ENCODE measurements around the gene TMEM109.

TMEM109 gene

DNA sequence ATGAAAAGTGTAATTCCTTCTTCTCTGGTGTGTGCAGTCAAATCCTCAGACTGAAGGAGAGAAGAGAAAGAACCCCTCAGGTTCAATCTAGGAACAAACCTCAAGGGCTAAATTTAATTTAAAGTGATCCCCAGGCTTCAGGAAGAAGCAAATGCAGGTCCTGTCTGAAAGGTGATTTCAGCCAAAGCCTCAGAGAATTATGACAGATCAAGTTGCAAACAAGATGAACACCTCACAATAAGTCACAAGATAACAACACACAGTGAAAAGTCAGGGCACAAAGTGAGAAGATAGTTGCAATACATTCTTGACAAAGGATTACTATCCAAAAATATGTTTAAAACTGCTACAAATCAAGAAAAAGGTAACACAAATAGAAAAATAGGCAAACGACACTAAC lies 34.9 kb upstream of the TMEM109 start:
- Histone ChIP-seq H3K9ac (ENCODE audit: low read depth in 1 of 2, low read length in 2 of 2) (no peak overlapping the region), H3K4me1 (ENCODE audit: control insufficient read depth in 1 of 2, insufficient read depth in 2 of 2, low read length in 2 of 2) (peaks cover 0 to 8% of the 10 kb centered on the region in 2 donors), H3K27me3 (ENCODE audit: control insufficient read depth in 1 of 2, insufficient read depth in 2 of 2, low read length in 2 of 2) (no peaks in the 10 kb centered on the region), H3K9me3 (ENCODE audit: control insufficient read depth in 1 of 2, low read length in 2 of 2) (no peaks in the 10 kb centered on the region), H3K4me3 (ENCODE audit: low read depth in 1 of 2, low read length in 2 of 2) (no peak overlapping the region), H3K36me3 (ENCODE audit: control insufficient read depth in 1 of 2, insufficient read depth in 2 of 2, low read length in 2 of 2) (peaks cover 0 to 2% of the 10 kb centered on the region in 2 donors), H3K27ac (ENCODE audit: low read depth, low read length) (no peak overlapping the region)

- Histone ChIP-seq H3K4me1 (ENCODE audit: control insufficient read depth in 1 of 2, insufficient read depth in 2 of 2, low read length in 2 of 2) (peaks cover 0 to 8% of the 10 kb centered on the region in 2 donors), H3K9ac (ENCODE audit: low read depth in 1 of 2, low read length in 2 of 2) (no peak overlapping the region), H3K9me3 (ENCODE audit: control insufficient read depth in 1 of 2, low read length in 2 of 2) (no peaks in the 10 kb centered on the region), H3K4me3 (ENCODE audit: low read depth in 1 of 2, low read length in 2 of 2) (no peak overlapping the region), H3K27me3 (ENCODE audit: control insufficient read depth in 1 of 2, insufficient read depth in 2 of 2, low read length in 2 of 2) (no peaks in the 10 kb centered on the region), H3K27ac (ENCODE audit: low read depth, low read length) (no peak overlapping the region), H3K36me3 (ENCODE audit: control insufficient read depth in 1 of 2, insufficient read depth in 2 of 2, low read length in 2 of 2) (no peaks in the 10 kb centered on the region)
Observed at GRCh38 chr11:60879971-60880588, 33.9 kb upstream of the TMEM109 start.

DNA sequence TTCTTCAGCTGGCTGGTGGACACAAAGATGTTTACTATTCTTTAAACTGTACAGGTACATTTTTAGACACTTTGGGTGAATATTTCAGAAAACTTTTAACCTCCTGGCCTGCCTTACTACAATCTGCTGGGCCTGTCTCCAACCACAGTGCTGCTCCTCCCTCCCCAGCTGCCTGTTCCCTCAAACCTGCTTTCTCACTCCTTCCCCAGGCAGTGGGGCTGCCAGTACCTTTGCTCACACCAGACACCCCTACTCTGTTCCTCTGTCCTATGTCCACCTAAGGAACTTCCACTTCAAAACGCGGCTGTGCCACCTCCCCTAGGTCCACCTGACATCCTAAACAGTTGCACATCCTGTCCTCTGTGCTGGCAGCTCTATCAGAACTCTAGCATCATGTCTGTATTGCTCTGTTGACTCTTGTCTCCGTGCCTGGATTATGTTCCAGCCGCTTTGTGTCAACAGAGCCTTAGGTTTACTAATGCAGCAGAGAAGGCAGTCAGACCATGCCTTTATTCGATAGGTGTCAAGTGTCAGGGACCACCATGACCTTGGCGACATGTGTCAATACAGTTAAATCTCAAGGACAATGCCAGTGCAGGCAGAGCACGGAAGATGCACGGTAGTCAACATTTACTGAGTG lies 33.2 kb upstream of the TMEM109 start:
- no peak overlapping the region for H3K9ac ChIP-seq (ENCODE audit: low read depth in 1 of 2, low read length in 2 of 2)
- no peaks in the 10 kb centered on the region for H3K9me3 ChIP-seq (ENCODE audit: control insufficient read depth in 1 of 2, low read length in 2 of 2)
- H3K27ac ChIP-seq (ENCODE audit: low read depth, low read length) = no peak overlapping the region

DNA sequence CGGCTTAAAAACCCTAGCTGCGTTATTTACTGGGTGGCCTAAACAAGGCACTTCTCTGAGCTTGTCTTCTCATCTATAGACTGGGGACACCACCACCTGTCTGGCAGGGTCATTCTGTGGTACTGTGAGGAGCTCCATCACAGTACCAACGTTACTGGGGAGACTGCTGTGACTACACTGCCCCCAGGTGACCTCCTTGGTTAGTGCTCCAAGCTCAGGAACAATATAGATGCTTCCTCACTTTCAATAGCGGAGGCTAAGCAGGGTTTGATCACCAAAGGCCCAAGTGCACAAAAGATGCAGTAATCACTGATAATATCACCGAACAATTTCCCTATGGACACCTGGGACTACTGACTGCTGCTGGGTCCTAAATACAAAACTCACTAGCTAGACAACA lies 26.4 kb upstream of the TMEM109 start:
- Histone ChIP-seq H3K27ac (ENCODE audit: low read depth, low read length) (no peak overlapping the region), H3K9ac (ENCODE audit: low read depth in 1 of 2, low read length in 2 of 2) (no peak overlapping the region)

More for the DNA sequence above, 33.2 kb upstream of the TMEM109 start:
- no peaks in the 10 kb centered on the region for H3K27me3 ChIP-seq (ENCODE audit: control insufficient read depth in 1 of 2, insufficient read depth in 2 of 2, low read length in 2 of 2)
- no peaks in the 10 kb centered on the region for H3K36me3 ChIP-seq (ENCODE audit: control insufficient read depth in 1 of 2, insufficient read depth in 2 of 2, low read length in 2 of 2)
- H3K4me3 ChIP-seq (ENCODE audit: low read depth in 1 of 2, low read length in 2 of 2) = no peak overlapping the region
- peaks cover 0 to 8% of the 10 kb centered on the region in 2 donors for H3K4me1 ChIP-seq (ENCODE audit: control insufficient read depth in 1 of 2, insufficient read depth in 2 of 2, low read length in 2 of 2)

DNA sequence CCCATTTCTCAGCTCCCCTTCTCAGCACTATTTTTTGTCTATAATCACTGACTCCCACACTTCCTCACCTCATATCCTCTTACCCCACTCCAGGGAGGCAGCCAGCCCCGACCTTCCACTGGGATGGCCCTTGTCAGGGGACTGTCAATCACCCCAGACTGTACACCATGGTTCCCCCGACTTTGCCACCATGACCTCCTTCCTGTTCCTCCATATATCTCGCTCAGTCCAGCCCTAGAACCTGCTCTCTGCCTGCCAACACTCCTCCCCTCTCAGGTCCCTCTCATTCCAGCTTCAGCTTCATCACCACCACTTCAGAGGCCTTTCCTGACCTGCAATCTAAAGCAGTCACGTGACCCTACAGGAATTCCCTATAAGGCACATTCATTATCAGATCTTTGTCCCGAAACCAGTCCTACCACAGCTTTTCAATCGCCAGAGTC lies 24.1 kb upstream of the TMEM109 start:
- no peak overlapping the region for H3K4me3 ChIP-seq (ENCODE audit: low read depth in 1 of 2, low read length in 2 of 2)
- H3K4me1 ChIP-seq (ENCODE audit: control insufficient read depth in 1 of 2, insufficient read depth in 2 of 2, low read length in 2 of 2) = no peaks in the 10 kb centered on the region
- peaks cover 0 to 39% of the 10 kb centered on the region in 2 donors for H3K36me3 ChIP-seq (ENCODE audit: control insufficient read depth in 1 of 2, insufficient read depth in 2 of 2, low read length in 2 of 2)
- no peak overlapping the region for H3K9ac ChIP-seq (ENCODE audit: low read depth in 1 of 2, low read length in 2 of 2)
- H3K9me3 ChIP-seq (ENCODE audit: control insufficient read depth in 1 of 2, low read length in 2 of 2) = no peaks in the 10 kb centered on the region
- H3K27me3 ChIP-seq (ENCODE audit: control insufficient read depth in 1 of 2, insufficient read depth in 2 of 2, low read length in 2 of 2) = no peaks in the 10 kb centered on the region
- H3K27ac ChIP-seq (ENCODE audit: low read depth, low read length) = no peak overlapping the region

More for the DNA sequence above, 26.4 kb upstream of the TMEM109 start:
- H3K36me3 ChIP-seq (ENCODE audit: control insufficient read depth in 1 of 2, insufficient read depth in 2 of 2, low read length in 2 of 2) = peaks cover 0 to 19% of the 10 kb centered on the region in 2 donors
- no peaks in the 10 kb centered on the region for H3K27me3 ChIP-seq (ENCODE audit: control insufficient read depth in 1 of 2, insufficient read depth in 2 of 2, low read length in 2 of 2)
- H3K9me3 ChIP-seq (ENCODE audit: control insufficient read depth in 1 of 2, low read length in 2 of 2) = no peaks in the 10 kb centered on the region
- no peak overlapping the region for H3K4me3 ChIP-seq (ENCODE audit: low read depth in 1 of 2, low read length in 2 of 2)
- H3K4me1 ChIP-seq (ENCODE audit: control insufficient read depth in 1 of 2, insufficient read depth in 2 of 2, low read length in 2 of 2) = no peaks in the 10 kb centered on the region

DNA sequence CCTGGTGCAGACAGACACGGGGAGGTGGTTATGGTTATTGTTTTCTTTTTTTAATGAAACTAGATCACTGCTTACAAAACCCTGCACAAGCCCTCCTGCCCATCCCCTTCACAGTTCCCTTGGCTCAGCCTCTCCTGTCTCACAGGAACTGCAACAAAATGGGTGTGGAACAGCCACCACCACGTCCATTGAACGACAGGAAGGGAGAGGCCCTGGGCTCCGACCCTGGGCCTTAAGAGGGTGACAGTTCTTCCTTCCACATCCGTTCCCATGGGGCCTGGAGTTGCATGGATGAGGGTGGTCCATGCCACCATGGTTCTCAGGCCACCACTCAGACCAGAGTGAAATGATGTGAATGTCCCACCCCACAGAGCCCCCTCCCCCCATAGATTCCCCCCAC lies 23.3 kb upstream of the TMEM109 start:
- Histone ChIP-seq H3K4me3 (ENCODE audit: low read depth in 1 of 2, low read length in 2 of 2) (no peak overlapping the region), H3K4me1 (ENCODE audit: control insufficient read depth in 1 of 2, insufficient read depth in 2 of 2, low read length in 2 of 2) (no peaks in the 10 kb centered on the region), H3K9me3 (ENCODE audit: control insufficient read depth in 1 of 2, low read length in 2 of 2) (no peaks in the 10 kb centered on the region), H3K27ac (ENCODE audit: low read depth, low read length) (no peak overlapping the region), H3K36me3 (ENCODE audit: control insufficient read depth in 1 of 2, insufficient read depth in 2 of 2, low read length in 2 of 2) (peaks cover 0 to 47% of the 10 kb centered on the region in 2 donors), H3K9ac (ENCODE audit: low read depth in 1 of 2, low read length in 2 of 2) (no peak overlapping the region), H3K27me3 (ENCODE audit: control insufficient read depth in 1 of 2, insufficient read depth in 2 of 2, low read length in 2 of 2) (no peaks in the 10 kb centered on the region)

DNA sequence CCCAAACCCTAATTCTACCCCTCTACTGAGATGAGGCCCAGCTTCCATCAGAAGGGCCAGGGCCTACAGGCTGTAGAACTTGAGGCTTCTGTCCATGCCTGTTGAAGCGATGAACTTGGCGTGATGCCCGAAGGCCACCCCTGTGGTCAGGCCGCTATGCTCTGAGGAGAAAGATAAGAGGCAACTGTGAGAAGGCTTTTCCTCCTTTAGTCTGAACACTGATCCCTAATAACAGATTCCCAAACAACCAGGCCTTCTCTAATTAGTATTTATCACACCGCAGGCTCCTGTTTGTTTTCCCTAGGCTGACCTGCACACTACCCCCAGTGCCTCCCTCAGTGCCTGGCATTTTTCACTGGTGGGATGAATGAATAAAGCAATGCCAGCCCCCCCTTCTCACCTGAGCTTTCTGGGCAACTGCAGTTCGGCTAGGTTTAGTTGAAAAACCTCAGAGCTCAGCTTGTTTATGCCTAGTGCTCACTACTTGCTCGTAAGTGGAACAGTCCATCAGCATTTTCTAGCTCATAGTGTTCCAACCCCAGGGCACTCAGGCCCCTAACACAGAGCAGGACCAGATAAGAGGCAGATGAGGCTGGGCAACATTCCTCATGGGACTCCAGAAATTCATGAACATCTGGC lies 22.7 kb upstream of the TMEM109 start:
- Histone ChIP-seq H3K36me3 (ENCODE audit: control insufficient read depth in 1 of 2, insufficient read depth in 2 of 2, low read length in 2 of 2) (peaks cover 0 to 51% of the 10 kb centered on the region in 2 donors), H3K9ac (ENCODE audit: low read depth in 1 of 2, low read length in 2 of 2) (no peak overlapping the region), H3K27me3 (ENCODE audit: control insufficient read depth in 1 of 2, insufficient read depth in 2 of 2, low read length in 2 of 2) (no peaks in the 10 kb centered on the region), H3K9me3 (ENCODE audit: control insufficient read depth in 1 of 2, low read length in 2 of 2) (no peaks in the 10 kb centered on the region), H3K4me1 (ENCODE audit: control insufficient read depth in 1 of 2, insufficient read depth in 2 of 2, low read length in 2 of 2) (no peaks in the 10 kb centered on the region), H3K27ac (ENCODE audit: low read depth, low read length) (no peak overlapping the region), H3K4me3 (ENCODE audit: low read depth in 1 of 2, low read length in 2 of 2) (no peak overlapping the region)

DNA sequence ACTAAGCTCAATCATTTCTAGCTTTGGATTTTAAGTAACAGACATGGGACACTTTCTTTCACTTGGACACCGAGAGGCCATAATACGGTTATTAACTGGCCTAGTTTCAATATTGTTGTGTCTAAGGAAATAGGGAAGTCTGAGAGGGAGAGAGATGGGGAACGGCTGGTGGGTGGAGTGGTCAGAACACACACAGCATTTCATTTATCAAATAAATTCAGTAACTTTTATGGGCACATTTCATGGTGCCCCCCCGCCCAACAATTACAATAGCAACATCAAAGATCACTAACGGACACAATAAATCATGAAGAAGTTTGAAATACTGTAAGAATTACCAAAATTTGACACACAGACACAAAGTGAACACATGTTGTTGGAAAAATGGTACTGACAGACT lies 18.3 kb upstream of the TMEM109 start:
- H3K9ac ChIP-seq (ENCODE audit: low read depth in 1 of 2, low read length in 2 of 2) = no peak overlapping the region
- H3K36me3 ChIP-seq (ENCODE audit: control insufficient read depth in 1 of 2, insufficient read depth in 2 of 2, low read length in 2 of 2) = peaks cover 26 to 87% of the 10 kb centered on the region in 2 donors
- no peak overlapping the region for H3K4me3 ChIP-seq (ENCODE audit: low read depth in 1 of 2, low read length in 2 of 2)
- H3K27me3 ChIP-seq (ENCODE audit: control insufficient read depth in 1 of 2, insufficient read depth in 2 of 2, low read length in 2 of 2) = no peaks in the 10 kb centered on the region
- H3K9me3 ChIP-seq (ENCODE audit: control insufficient read depth in 1 of 2, low read length in 2 of 2) = no peaks in the 10 kb centered on the region
- H3K4me1 ChIP-seq (ENCODE audit: control insufficient read depth in 1 of 2, insufficient read depth in 2 of 2, low read length in 2 of 2) = no peaks in the 10 kb centered on the region
- H3K27ac ChIP-seq (ENCODE audit: low read depth, low read length) = no peak overlapping the region

DNA sequence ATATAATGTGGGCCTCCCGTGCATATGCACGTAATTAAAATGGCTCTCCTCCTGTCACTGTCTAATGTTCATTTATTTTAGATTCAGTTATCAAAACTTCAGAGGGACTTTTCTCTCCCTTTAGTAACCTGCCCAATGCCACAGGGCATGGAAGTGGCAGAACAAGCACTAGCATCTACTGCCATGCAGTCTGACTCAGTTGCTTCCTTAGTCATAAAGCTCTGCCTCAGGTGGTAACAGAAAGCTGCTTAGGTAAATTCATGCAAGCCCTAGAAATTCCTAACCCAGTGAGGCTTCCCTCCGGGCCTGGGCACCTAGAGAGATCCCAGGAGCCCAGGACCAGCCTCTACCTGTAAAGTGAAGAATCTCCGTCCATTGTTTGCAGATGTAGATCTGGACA lies 16.5 kb upstream of the TMEM109 start:
- no peaks in the 10 kb centered on the region for H3K4me1 ChIP-seq (ENCODE audit: control insufficient read depth in 1 of 2, insufficient read depth in 2 of 2, low read length in 2 of 2)
- peaks cover 36 to 89% of the 10 kb centered on the region in 2 donors for H3K36me3 ChIP-seq (ENCODE audit: control insufficient read depth in 1 of 2, insufficient read depth in 2 of 2, low read length in 2 of 2)

More for the DNA sequence above, 16.5 kb upstream of the TMEM109 start:
- Histone ChIP-seq H3K4me3 (ENCODE audit: low read depth in 1 of 2, low read length in 2 of 2) (no peak overlapping the region), H3K27me3 (ENCODE audit: control insufficient read depth in 1 of 2, insufficient read depth in 2 of 2, low read length in 2 of 2) (no peaks in the 10 kb centered on the region), H3K27ac (ENCODE audit: low read depth, low read length) (no peak overlapping the region), H3K9me3 (ENCODE audit: control insufficient read depth in 1 of 2, low read length in 2 of 2) (no peaks in the 10 kb centered on the region), H3K9ac (ENCODE audit: low read depth in 1 of 2, low read length in 2 of 2) (no peak overlapping the region)
